ENCODE results near the gene COL9A3.

The COL9A3 gene

DNA sequence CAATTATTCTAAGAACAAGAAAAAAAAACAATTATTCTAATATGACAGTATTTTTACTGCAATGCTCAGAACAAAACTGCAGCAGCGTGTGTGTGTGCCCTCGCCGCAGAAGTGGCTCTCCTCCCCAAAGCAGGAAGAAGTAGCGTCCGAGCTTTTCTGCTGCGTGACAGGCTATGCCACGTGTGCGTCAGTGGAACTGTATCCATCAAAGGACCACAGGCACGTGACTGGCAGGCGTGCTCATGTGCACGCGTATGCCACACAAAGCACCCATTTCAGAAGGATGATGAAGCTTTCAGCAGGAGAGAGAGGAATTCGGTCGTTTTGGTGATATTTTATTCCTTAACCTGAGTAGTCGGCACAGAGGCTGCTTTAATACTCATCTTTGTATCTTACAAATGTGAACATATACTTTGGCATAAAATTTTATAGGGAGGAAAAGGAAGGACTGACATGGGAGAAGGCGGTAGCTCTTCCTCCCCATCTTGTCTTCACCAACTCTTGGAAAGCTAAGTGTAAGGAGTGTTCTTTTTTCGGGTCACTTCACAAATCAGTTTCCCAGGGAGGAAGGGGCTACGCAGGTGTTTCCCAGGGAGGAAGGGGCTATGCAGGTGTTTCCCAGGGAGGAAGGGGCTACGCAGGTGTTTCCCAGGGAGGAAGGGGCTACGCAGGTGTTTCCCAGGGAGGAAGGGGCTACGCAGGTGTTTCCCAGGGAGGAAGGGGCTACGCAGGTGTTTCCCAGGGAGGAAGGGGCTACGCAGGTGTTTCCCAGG is 41.4 kb downstream of the COL9A3 start:
- H3K4me3 ChIP-seq (ENCODE audit: low read depth, low read length), result no peak overlapping the region
- no peak for TF ChIP-seq CTCF (IDR thresholded peaks at IDR 0.05; ENCODE audit: low read depth, low read length)

DNA sequence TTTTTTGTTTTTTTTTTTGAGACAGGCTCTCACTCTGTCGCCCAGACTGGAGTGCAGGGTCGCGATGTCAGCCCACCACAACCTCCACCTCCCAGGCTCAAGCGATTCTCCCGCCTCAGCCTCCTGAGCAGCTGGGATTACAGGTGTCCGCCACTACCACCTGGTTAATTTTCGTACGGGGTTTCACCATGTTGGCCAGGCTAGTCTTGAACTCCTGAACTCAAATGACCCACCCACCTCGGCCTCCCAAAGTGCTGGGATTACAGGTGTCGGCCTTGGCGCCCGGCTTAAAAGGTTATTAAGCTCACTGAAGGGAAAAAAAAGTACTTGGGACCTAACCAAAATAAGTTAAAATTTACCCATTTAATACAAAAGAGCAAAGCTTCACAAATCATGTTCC is 42.9 kb downstream of the COL9A3 start:
- TF ChIP-seq CTCF (IDR thresholded peaks at IDR 0.05; ENCODE audit: low read depth, low read length), result no peak
- peak overlapping the region; percentile 60; the same call in 1 of the 2 replicates for H3K4me3 ChIP-seq (ENCODE audit: low read depth, low read length)

DNA sequence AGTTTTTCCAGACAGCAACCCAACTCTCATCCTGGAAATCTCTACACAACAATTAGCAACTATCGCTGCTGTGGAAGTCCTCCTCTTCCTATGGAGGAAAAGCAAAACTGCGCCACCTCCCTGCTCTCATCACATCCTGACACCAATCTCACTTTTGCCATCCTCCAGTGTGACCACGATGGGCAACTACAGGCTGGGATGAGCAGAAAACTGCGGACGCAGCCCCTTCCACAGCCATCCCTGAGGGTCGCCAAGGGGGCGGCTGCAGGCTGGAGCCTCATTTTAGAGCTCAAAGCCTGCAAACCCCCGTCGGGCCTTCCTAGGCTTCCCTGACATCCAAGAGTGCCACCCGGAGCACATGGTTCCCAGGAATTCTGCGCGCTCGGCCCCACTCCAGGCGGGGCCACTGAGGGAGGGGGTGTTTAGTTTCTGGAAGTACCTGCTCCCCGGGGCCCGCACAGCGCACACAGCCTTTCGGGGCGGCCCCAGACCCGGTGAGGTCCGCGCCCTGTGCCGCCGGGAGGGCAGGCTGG is 43.6 kb downstream of the COL9A3 start:
- no peak for TF ChIP-seq CTCF (IDR thresholded peaks at IDR 0.05; ENCODE audit: low read depth, low read length)
- H3K4me3 ChIP-seq (ENCODE audit: low read depth, low read length), result peak overlapping the region; percentile 60

DNA sequence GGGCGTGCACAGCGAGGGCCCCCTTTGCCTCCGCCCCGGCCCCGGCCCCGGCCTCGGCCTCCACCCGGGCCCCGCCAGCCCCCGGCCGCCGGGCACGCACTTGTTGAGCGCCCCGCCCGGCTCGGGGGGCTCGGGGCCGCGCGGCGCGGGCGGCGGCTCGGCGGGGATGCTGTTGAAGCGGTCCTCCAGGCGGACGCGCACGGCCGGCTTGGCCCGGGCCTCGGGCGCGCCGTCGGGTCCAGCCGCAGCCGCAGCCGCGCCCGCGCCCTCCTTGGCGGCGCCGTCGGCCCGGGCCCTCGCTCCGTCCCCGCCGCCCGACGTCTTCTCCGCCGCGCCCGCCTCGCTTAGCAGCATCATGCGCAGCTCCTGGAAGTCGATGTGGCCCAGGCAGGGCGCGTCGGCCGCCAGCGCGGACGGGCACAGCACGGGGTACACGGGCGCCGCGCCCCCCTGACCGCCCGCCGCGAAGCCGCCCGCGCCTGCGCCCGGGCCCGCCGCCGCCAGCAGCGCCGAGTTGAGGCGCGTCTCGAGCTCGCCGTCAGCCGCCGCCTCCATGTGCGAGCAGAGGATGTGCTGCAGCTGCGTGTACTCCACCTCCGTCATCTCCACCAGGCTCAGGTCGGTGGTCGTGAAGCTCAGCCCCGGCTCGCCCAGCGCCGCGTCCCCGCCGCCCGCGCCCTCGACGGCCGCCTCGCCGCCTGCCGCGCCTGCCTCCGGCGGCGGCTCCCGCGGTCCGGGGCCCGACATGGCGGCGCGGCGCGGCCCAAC is 44.3 kb downstream of the COL9A3 start:
- H3K4me3 ChIP-seq (ENCODE audit: low read depth, low read length), result peak overlapping the region; percentile 60
- no peak for TF ChIP-seq CTCF (IDR thresholded peaks at IDR 0.05; ENCODE audit: low read depth, low read length)

DNA sequence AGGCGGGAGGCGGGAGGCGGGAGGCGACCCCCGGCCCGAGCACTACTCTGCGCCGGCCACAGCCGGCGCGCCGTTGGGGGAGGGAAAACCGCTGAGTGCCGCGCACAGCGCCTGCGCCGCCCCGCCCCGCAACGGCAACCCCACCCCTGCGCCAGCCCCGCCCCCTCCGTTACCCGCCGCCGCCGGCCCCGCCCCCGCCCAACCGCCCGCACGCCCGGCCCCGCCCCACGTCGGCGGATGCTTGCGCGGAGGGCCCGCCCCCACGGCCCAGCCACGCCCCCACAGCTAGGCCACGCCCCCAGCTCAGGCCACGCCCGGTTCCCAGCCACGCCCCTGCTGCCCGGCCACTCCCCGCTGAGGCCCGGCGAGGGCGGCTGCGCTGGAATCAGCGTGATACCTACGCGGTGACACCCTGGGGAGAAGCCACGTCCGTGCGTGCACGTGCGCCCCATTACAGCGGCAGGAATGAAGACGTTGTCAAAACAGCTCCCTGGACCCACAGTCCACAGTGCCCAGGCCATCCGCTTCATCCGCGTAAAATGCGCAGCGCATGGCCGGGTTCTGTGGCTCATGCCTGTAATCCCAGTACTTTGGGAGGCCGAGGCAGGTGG is 45.0 kb downstream of the COL9A3 start, which contains the start of gene TCFL5:
TCFL5 (minus strand) TSS at position 97 of the 611 bp plus-strand sequence. CDS start 152 bp downstream, outside the sequence.
- H3K4me3 ChIP-seq (ENCODE audit: low read depth, low read length), result peak within 1 kb of the TSS; percentile 60
- TF ChIP-seq CTCF (IDR thresholded peaks at IDR 0.05; ENCODE audit: low read depth, low read length), result no peak

DNA sequence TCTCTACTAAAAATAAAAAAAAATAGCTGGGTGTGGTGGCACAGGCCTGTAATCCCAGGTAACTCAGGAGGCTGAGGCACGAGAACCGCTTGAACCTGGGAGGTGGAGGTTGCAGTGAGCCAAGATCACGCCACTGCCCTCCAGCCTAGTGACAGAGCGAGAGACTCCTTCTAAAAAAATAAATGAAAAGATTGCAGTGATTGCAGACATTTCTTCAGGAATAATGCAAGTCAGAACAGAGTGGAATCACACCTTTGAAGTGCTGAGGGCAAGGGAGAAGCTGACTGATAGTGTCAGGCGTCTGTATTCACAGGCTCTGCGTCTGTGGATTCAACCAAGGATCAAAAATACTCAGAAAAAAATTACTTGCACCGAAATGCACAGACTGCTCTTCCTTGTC is 47.4 kb downstream of the COL9A3 start:
- H3K4me3 ChIP-seq (ENCODE audit: low read depth, low read length), result no peak overlapping the region
- no peak for TF ChIP-seq CTCF (IDR thresholded peaks at IDR 0.05; ENCODE audit: low read depth, low read length)
